HL-60 (cell line): Measurements from ENCODE around the gene EDEM2.

Experiments used
- GABPA ChIP-seq: IDR thresholded peaks from 2 replicates; pipeline ENCODE4 v1.6.1; 2012; ENCODE audit warnings: low read depth
- POLR2AphosphoS5 ChIP-seq: IDR thresholded peaks from 2 replicates; pipeline ENCODE4 v1.6.1; 2012; ENCODE audit warnings: low read depth
- REST ChIP-seq: IDR thresholded peaks from 2 replicates; pipeline ENCODE4 v1.6.1; 2012; ENCODE audit warnings: low read depth; ENCODE audit not compliant: insufficient replicate concordance
- SPI1 ChIP-seq: IDR thresholded peaks from 2 replicates; pipeline ENCODE4 v1.6.1; 2012; ENCODE audit warnings: low read depth, mild to moderate bottlenecking, borderline replicate concordance
- TF ChIP-seq, protein P1 (sequence below): IDR thresholded peaks from one replicate; pipeline ENCODE4 v1.5.1; 2011; ENCODE audit warnings: low read length, control low read depth, inconsistent platforms; ENCODE audit not compliant: insufficient read depth

DNA sequence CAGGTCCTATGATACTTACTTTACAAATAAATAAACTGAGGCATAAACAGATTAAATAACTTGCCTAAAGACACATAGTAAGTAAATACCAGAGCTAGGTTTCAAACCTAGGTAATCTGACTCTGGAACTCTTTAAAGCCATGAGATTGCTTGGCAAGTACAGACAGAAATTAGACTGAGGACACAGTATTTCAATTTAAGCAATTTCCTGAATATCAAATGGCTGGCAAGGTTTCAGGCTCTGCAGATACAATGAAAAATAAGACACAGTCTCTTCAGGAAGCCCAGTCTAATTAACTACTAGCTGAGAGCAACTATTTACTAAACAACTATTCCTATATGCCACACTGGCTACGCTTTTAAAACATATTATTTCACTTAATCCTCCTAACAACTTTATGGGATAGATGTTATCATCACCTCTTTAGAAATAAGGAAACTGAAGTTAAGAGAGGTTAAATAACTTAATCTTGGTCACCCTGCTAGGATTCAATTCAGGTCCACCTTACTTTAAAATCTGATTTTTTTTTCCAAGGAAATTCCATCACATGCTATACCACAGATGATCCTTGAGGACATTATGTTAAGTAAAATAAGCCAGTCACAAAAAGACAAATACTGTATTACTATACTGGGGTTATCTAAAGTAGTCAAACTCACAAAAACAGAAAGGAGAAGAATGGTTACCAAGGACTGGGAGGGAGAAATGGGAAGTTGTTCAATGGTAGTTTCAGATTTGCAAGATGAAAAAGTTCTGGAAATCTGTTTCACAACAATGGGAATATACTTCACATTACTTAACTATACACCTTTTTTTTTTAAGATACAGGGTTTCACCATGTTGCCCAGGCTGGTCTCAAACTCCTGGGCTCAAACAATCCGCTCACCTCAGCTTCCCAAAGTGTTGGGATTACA lies 58.6 kb downstream of the EDEM2 start:
- TF ChIP-seq, protein P1, sequence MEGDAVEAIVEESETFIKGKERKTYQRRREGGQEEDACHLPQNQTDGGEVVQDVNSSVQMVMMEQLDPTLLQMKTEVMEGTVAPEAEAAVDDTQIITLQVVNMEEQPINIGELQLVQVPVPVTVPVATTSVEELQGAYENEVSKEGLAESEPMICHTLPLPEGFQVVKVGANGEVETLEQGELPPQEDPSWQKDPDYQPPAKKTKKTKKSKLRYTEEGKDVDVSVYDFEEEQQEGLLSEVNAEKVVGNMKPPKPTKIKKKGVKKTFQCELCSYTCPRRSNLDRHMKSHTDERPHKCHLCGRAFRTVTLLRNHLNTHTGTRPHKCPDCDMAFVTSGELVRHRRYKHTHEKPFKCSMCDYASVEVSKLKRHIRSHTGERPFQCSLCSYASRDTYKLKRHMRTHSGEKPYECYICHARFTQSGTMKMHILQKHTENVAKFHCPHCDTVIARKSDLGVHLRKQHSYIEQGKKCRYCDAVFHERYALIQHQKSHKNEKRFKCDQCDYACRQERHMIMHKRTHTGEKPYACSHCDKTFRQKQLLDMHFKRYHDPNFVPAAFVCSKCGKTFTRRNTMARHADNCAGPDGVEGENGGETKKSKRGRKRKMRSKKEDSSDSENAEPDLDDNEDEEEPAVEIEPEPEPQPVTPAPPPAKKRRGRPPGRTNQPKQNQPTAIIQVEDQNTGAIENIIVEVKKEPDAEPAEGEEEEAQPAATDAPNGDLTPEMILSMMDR: no peak
- TF ChIP-seq GABPA (no peak), POLR2AphosphoS5 (no peak), REST (no peak), SPI1 (no peak)
